GM21390 (cell line): Measurements from ENCODE around the gene IFNAR1.

Experiments
- ATAC-seq: cut with Tn5 transposase; IDR thresholded peaks from one replicate; pipeline ENCODE4 v1.9.1; 2021; ENCODE audit not compliant: unreplicated experiment

Gene IFNAR1

GRCh38 chr21:33324291-33325221 is at the start of gene IFNAR1:
Gene IFNAR1 (plus strand): TSS chr21:33324970. CDS start chr21:33325056, 86 bp downstream.
- peak; percentile 68 for ATAC-seq

GRCh38 chr21:33278721-33279120 is 46.0 kb upstream of the IFNAR1 start:
- ATAC-seq: no peak

- ATAC-seq: no peak
Observed at GRCh38 chr21:33279330-33279820, 45.4 kb upstream of the IFNAR1 start.

- no peak for ATAC-seq
Observed at GRCh38 chr21:33281096-33281652, 43.6 kb upstream of the IFNAR1 start.

- no peak for ATAC-seq
Observed at GRCh38 chr21:33283203-33283602, 41.6 kb upstream of the IFNAR1 start.

GRCh38 chr21:33286076-33286475 is 38.7 kb upstream of the IFNAR1 start:
- ATAC-seq: no peak

GRCh38 chr21:33286600-33287456 is 37.9 kb upstream of the IFNAR1 start:
- no peak for ATAC-seq

GRCh38 chr21:33289199-33289819 is 35.5 kb upstream of the IFNAR1 start:
- no peak for ATAC-seq

GRCh38 chr21:33290441-33290840 is 34.3 kb upstream of the IFNAR1 start:
- ATAC-seq: no peak

GRCh38 chr21:33291686-33292085 is 33.1 kb upstream of the IFNAR1 start:
- no peak for ATAC-seq

- ATAC-seq: no peak
Observed at GRCh38 chr21:33292724-33293123, 32.0 kb upstream of the IFNAR1 start.

- ATAC-seq: no peak
Observed at GRCh38 chr21:33293136-33293535, 31.6 kb upstream of the IFNAR1 start.

GRCh38 chr21:33293811-33294216 is 31.0 kb upstream of the IFNAR1 start:
- no peak for ATAC-seq

- no peak for ATAC-seq
Observed at GRCh38 chr21:33296156-33296555, 28.6 kb upstream of the IFNAR1 start.

- ATAC-seq: no peak
Observed at GRCh38 chr21:33299181-33299752, 25.5 kb upstream of the IFNAR1 start.

GRCh38 chr21:33300701-33301631 is 23.8 kb upstream of the IFNAR1 start:
- no peak for ATAC-seq

- no peak for ATAC-seq
Observed at GRCh38 chr21:33301632-33302002, 23.2 kb upstream of the IFNAR1 start.

GRCh38 chr21:33302055-33302454 is 22.7 kb upstream of the IFNAR1 start:
- ATAC-seq: no peak

GRCh38 chr21:33302796-33303195 is 22.0 kb upstream of the IFNAR1 start:
- ATAC-seq: no peak

GRCh38 chr21:33305344-33305671 is 19.5 kb upstream of the IFNAR1 start:
- no peak for ATAC-seq
